Brain microvascular endothelial cell (primary cell): ENCODE data around the gene CDC42EP5.

Experiments
- DNase-seq: peaks from one replicate; pipeline ENCODE4 v3.0.0-alpha.2; 2020
- H3K27ac ChIP-seq: fragments of 250-450 bp; sonication (Bioruptor Pico); 2 replicates; pipeline ENCODE4 v1.5.1; 2020; ENCODE audit warnings: mild to moderate bottlenecking, moderate library complexity
- H3K27me3 ChIP-seq: fragments of 250-450 bp; sonication (Bioruptor Pico); replicated peaks from 2 replicates; pipeline ENCODE4 v1.5.1; 2020; ENCODE audit warnings: mild to moderate bottlenecking
- H3K36me3 ChIP-seq: fragments of 250-450 bp; sonication (Bioruptor Pico); replicated peaks from 2 replicates; pipeline ENCODE4 v1.5.1; 2020; ENCODE audit warnings: mild to moderate bottlenecking
- H3K4me3 ChIP-seq: 2 replicates; pipeline ENCODE4 v1.5.1; 2011; ENCODE audit warnings: low read depth, mild to moderate bottlenecking, control low read depth, low read length, moderate library complexity
- in situ Hi-C: cut with HindIII; loops from 2 replicates; pipeline ENCODE4 v1.10.0; 2017; ENCODE audit warnings: low sequenced_read_pairs, low pct_ligation_motif_present
- TF ChIP-seq, protein P1 (sequence below): IDR thresholded peaks from 2 replicates; pipeline ENCODE4 v1.5.1; 2011; ENCODE audit warnings: low read depth, mild to moderate bottlenecking, moderate library complexity, low read length, control low read depth, inconsistent platforms; ENCODE audit errors: missing control alignments

The CDC42EP5 gene

GRCh38 chr19:54418030-54418929 lies 54.8 kb downstream of the CDC42EP5 start:
- TF ChIP-seq, protein P1, sequence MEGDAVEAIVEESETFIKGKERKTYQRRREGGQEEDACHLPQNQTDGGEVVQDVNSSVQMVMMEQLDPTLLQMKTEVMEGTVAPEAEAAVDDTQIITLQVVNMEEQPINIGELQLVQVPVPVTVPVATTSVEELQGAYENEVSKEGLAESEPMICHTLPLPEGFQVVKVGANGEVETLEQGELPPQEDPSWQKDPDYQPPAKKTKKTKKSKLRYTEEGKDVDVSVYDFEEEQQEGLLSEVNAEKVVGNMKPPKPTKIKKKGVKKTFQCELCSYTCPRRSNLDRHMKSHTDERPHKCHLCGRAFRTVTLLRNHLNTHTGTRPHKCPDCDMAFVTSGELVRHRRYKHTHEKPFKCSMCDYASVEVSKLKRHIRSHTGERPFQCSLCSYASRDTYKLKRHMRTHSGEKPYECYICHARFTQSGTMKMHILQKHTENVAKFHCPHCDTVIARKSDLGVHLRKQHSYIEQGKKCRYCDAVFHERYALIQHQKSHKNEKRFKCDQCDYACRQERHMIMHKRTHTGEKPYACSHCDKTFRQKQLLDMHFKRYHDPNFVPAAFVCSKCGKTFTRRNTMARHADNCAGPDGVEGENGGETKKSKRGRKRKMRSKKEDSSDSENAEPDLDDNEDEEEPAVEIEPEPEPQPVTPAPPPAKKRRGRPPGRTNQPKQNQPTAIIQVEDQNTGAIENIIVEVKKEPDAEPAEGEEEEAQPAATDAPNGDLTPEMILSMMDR = no peak
- in situ Hi-C loops = no loop called here
- DNase-seq = peak; percentile 68
- Histone ChIP-seq H3K4me3 (no peak overlapping the region), H3K27me3 (peaks cover 27% of the 10 kb centered on the region), H3K36me3 (no peaks in the 10 kb centered on the region), H3K27ac (no peak overlapping the region)

GRCh38 chr19:54416695-54417491 lies 56.2 kb downstream of the CDC42EP5 start:
- no peak for DNase-seq
- H3K4me3 ChIP-seq = no peak overlapping the region
- peaks cover 27% of the 10 kb centered on the region for H3K27me3 ChIP-seq
- H3K36me3 ChIP-seq = no peaks in the 10 kb centered on the region
- no peak overlapping the region for H3K27ac ChIP-seq
- in situ Hi-C loops = no loop called here
- TF ChIP-seq, protein P1 = no peak

GRCh38 chr19:54415901-54416673 lies 57.0 kb downstream of the CDC42EP5 start:
- no peak for DNase-seq
- in situ Hi-C loops = no loop called here
- Histone ChIP-seq H3K27ac (no peak overlapping the region), H3K27me3 (peaks cover 27% of the 10 kb centered on the region), H3K4me3 (no peak overlapping the region), H3K36me3 (no peaks in the 10 kb centered on the region)
- TF ChIP-seq, protein P1 = no peak

DNA sequence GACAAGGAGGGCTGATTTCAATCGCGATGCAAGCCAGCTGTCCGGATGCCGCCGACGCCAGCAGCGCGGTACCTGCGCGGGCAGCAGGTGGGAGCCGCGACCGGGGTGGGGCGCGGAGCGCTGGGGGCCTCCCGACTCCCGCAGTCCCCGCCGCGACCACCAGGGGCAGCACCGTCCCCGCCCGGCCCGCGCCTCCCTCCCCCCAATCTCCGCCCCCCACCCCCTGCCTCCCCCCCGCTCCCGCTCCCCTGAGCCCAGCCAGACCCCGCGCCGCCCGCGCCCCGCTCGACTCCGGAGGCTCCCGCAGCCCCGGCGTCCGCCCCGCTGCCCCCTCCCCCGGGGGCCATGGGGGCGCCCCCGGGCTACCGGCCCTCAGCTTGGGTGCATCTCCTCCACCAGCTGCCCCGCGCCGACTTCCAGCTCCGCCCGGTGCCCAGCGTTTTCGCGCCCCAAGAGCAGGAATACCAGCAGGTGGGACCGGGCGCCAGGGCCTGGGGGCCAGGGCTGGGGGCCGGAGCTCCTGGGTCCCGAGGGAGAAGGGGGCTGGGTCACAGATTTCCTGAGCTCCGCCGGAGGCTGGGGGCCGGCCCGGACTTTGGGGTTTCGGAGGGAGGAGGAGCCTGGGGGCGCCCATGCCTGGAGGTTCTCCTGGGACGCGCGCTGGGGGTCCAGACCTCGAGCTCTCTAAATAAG lies 57.7 kb downstream of the CDC42EP5 start, which contains the start of gene TTYH1:
TTYH1 (plus strand) TSS at position 257 of the 693 bp plus-strand sequence; CDS start at position 346, 89 bp downstream.
- Histone ChIP-seq H3K36me3 (no peaks in the 10 kb centered on the region), H3K4me3 (no peak within 1 kb of the TSS), H3K27me3 (peaks cover 25% of the 10 kb centered on the region), H3K27ac (no peak within 1 kb of the TSS)
- in situ Hi-C loops = no loop called here
- TF ChIP-seq, protein P1 = peak; percentile 21
- no peak for DNase-seq
